ENCODE data around the gene NAT14.

- TF ChIP-seq CREB1 (IDR thresholded peaks at IDR 0.05) (no peak), JUND (IDR thresholded peaks at IDR 0.05; ENCODE audit: low read length) (no peak), CTCF (IDR thresholded peaks at IDR 0.05; ENCODE audit: control extremely low read depth in 1 of 3, insufficient read depth in 1 of 3, low read depth in 1 of 3, low read length in 3 of 3) (no peak), CEBPB (IDR thresholded peaks at IDR 0.05; ENCODE audit: low read depth, low read length) (no peak), EZH2 (IDR thresholded peaks at IDR 0.05; ENCODE audit: low read depth, low read length, severe bottlenecking) (no peak), SP1 (IDR thresholded peaks at IDR 0.05; ENCODE audit: low read depth, low read length) (no peak), EP300 (IDR thresholded peaks at IDR 0.05; ENCODE audit: borderline replicate concordance in 1 of 2, low read depth in 2 of 2, low read length in 2 of 2) (no peak), BCL11A (IDR thresholded peaks at IDR 0.05; ENCODE audit: low read depth in 2 of 2, low read length in 2 of 2) (no peak)
These were observed 5.3 kb upstream of the NAT14 start for GRCh38 chr19:55479451-55480230.
